H1 (cell line): ENCODE results near the gene CXCL11. TPM values are rescaled to one million over a fixed set of nuclear protein-coding genes. Genes with fewer than 3 reads are reported as not detected.

Experiments used
- CTCF ChIA-PET: fragments of 300-600 bp; sonication (Branson Sonifier 250); formaldehyde crosslinking; loops from one replicate; lab custom pipeline; 2021; ENCODE audit not compliant: partially characterized antibody; lab: Charles Lee
- POLR2A ChIA-PET: fragments of 300-600 bp; sonication (Branson Sonifier 250); formaldehyde crosslinking; loops from one replicate; lab custom pipeline; 2021; ENCODE audit warnings: inconsistent platforms; ENCODE audit not compliant: partially characterized antibody; lab: Charles Lee
- DNase-seq, 2 experiments: peaks; one replicate each; pipeline versions ENCODE4 v3.0.0 to v3.0.0-alpha.2; 2010 to 2022; ENCODE audit warnings: low spot score in 2 of 2, low read depth in 1 of 2, mixed read lengths in 1 of 2
- FAIRE-seq: peaks from 2 replicates; lab custom pipeline; 2011; peaks lifted over from hg19 to GRCh38; lab: Jason Lieb, UNC
- H2AFZ ChIP-seq: 2 replicates; pipeline ENCODE4 v1.8.1; 2012; ENCODE audit warnings: low read length, inconsistent platforms
- H2AK5ac ChIP-seq: 2 replicates; pipeline ENCODE4 v1.6.1; 2013; ENCODE audit warnings: low read depth, low read length
- H2BK120ac ChIP-seq: replicated peaks from 2 replicates; pipeline ENCODE3; 2013; ENCODE audit warnings: low read depth, low read length, inconsistent platforms
- H2BK12ac ChIP-seq: 2 replicates; pipeline ENCODE4 v1.6.1; 2013; ENCODE audit warnings: low read depth, low read length
- H2BK15ac ChIP-seq: 2 replicates; pipeline ENCODE4 v1.6.1; 2013; ENCODE audit warnings: low read length
- H2BK20ac ChIP-seq: 2 replicates; pipeline ENCODE4 v1.6.1; 2013; ENCODE audit warnings: low read length
- H2BK5ac ChIP-seq: 2 replicates; pipeline ENCODE4 v1.6.1; 2013; ENCODE audit warnings: low read depth, low read length
- H3K14ac ChIP-seq: 2 replicates; pipeline ENCODE4 v1.6.1; 2013; ENCODE audit warnings: inconsistent platforms; ENCODE audit not compliant: insufficient read length
- H3K18ac ChIP-seq: 2 replicates; pipeline ENCODE4 v1.6.1; 2013; ENCODE audit warnings: low read length; ENCODE audit errors: extremely low read depth
- H3K23ac ChIP-seq: 2 replicates; pipeline ENCODE4 v1.6.1; 2013; ENCODE audit warnings: inconsistent platforms; ENCODE audit not compliant: insufficient read length
- H3K23me2 ChIP-seq: 2 replicates; pipeline ENCODE4 v1.6.1; 2013; ENCODE audit warnings: low read depth, low read length
- H3K27ac ChIP-seq: 2 replicates; pipeline ENCODE4 v1.6.1; 2011; ENCODE audit warnings: low read depth, low read length, inconsistent platforms
- H3K27me3 ChIP-seq, 4 experiments: replicated peaks in 1 of 4; 1 replicate in 1 of 4; 2 replicates in 3 of 4; pipeline versions ENCODE4 v1.6.1 to v1.8.1; 2011 to 2013; ENCODE audit warnings: low read length in 3 of 4, mild to moderate bottlenecking in 3 of 4, inconsistent platforms in 2 of 4, mixed read lengths in 2 of 4, moderate library complexity in 1 of 4; ENCODE audit not compliant: control insufficient read depth in 3 of 4, insufficient read depth in 3 of 4; ENCODE audit errors: extremely low read depth in 1 of 4
- H3K36me3 ChIP-seq, 4 experiments: 2 replicates each; pipeline versions ENCODE4 v1.6.1 to v1.8.1; 2011 to 2013; ENCODE audit warnings: mild to moderate bottlenecking in 4 of 4, low read length in 3 of 4, moderate library complexity in 2 of 4, control low read depth in 1 of 4, inconsistent platforms in 1 of 4; ENCODE audit not compliant: insufficient read depth in 4 of 4, control insufficient read depth in 2 of 4
- H3K4ac ChIP-seq: replicated peaks from 2 replicates; pipeline ENCODE3; 2013; ENCODE audit warnings: low read length, low read depth, mixed read lengths, inconsistent platforms; ENCODE audit not compliant: insufficient read length
- H3K4me1 ChIP-seq, 4 experiments: replicated peaks in 1 of 4; 1 replicate in 1 of 4; 2 replicates in 3 of 4; pipeline versions ENCODE4 v1.6.1 to v1.8.1; 2011 to 2013; ENCODE audit warnings: low read length in 3 of 4, inconsistent platforms in 2 of 4, mixed read lengths in 1 of 4; ENCODE audit not compliant: insufficient read depth in 4 of 4, control insufficient read depth in 3 of 4
- H3K4me2 ChIP-seq, 2 experiments: 2 replicates each; pipeline versions ENCODE4 v1.6.1 to v1.8.1; 2011 to 2013; ENCODE audit warnings: low read depth in 2 of 2, low read length in 2 of 2, control low read depth in 1 of 2, inconsistent platforms in 1 of 2, mild to moderate bottlenecking in 1 of 2; ENCODE audit not compliant: insufficient read depth in 1 of 2
- H3K4me3 ChIP-seq, 4 experiments: fragments of 200-600, 300-600 bp in 1 of 4; sonication (generic), shearing (Covaris generic), sonication (Bioruptor Twin) in 1 of 4; 2 replicates each; pipeline versions ENCODE4 v1.5.1 to v1.8.1; 2011 to 2016; ENCODE audit warnings: low read length in 4 of 4, low read depth in 3 of 4, control low read depth in 2 of 4, inconsistent platforms in 2 of 4, mild to moderate bottlenecking in 2 of 4, mixed read lengths in 1 of 4, moderate library complexity in 1 of 4; ENCODE audit not compliant: insufficient read depth in 2 of 4; ENCODE audit errors: extremely low read depth in 1 of 4
- H3K56ac ChIP-seq: replicated peaks from 2 replicates; pipeline ENCODE3; 2013; ENCODE audit warnings: low read depth, mild to moderate bottlenecking, mixed read lengths, low read length, inconsistent platforms; ENCODE audit not compliant: insufficient read length
- H3K79me1 ChIP-seq: 2 replicates; pipeline ENCODE4 v1.6.1; 2013; ENCODE audit warnings: low read depth, low read length, control low read depth
- H3K79me2 ChIP-seq, 2 experiments: 2 replicates each; pipeline versions ENCODE4 v1.6.1 to v1.8.1; 2012 to 2013; ENCODE audit warnings: low read length in 2 of 2, mild to moderate bottlenecking in 2 of 2, inconsistent platforms in 1 of 2; ENCODE audit not compliant: insufficient read depth in 2 of 2, control insufficient read depth in 1 of 2
- H3K9ac ChIP-seq, 4 experiments: replicated peaks in 1 of 4; 1 replicate in 1 of 4; 2 replicates in 3 of 4; pipeline versions ENCODE4 v1.6.1 to v1.8.1; 2011 to 2013; ENCODE audit warnings: low read depth in 3 of 4, low read length in 3 of 4, control low read depth in 2 of 4, mild to moderate bottlenecking in 2 of 4, moderate library complexity in 2 of 4, inconsistent platforms in 1 of 4; ENCODE audit errors: extremely low read depth in 1 of 4
- H3K9me3 ChIP-seq, 2 experiments: 2 replicates each; pipeline versions ENCODE4 v1.6.1 to v1.8.1; 2012 to 2013; ENCODE audit warnings: mild to moderate bottlenecking in 2 of 2, moderate library complexity in 2 of 2, control low read depth in 1 of 2, inconsistent platforms in 1 of 2, low read depth in 1 of 2, low read length in 1 of 2, mixed read lengths in 1 of 2; ENCODE audit not compliant: insufficient read depth in 2 of 2
- H4K20me1 ChIP-seq, 2 experiments: replicated peaks in 1 of 2; 2 replicates each; pipeline versions ENCODE3 to v1.8.1; 2011 to 2013; ENCODE audit warnings: inconsistent platforms in 2 of 2, low read length in 2 of 2, mild to moderate bottlenecking in 1 of 2; ENCODE audit not compliant: insufficient read depth in 2 of 2, control insufficient read depth in 1 of 2
- H4K5ac ChIP-seq: 2 replicates; pipeline ENCODE4 v1.6.1; 2013; ENCODE audit warnings: low read length, low read depth, mixed read lengths, inconsistent platforms; ENCODE audit not compliant: insufficient read length
- H4K8ac ChIP-seq: 2 replicates; pipeline ENCODE4 v1.8.0; 2013; ENCODE audit warnings: mild to moderate bottlenecking, moderate library complexity, low read length, inconsistent platforms; ENCODE audit not compliant: insufficient read depth; ENCODE audit errors: extremely low read depth
- H4K91ac ChIP-seq: replicated peaks from 2 replicates; pipeline ENCODE3; 2013; ENCODE audit warnings: low read length, mixed read lengths, inconsistent platforms; ENCODE audit not compliant: insufficient read length
- CEBPB ChIP-seq: IDR thresholded peaks from 2 replicates; pipeline ENCODE4 v1.6.1; 2012; ENCODE audit warnings: low read depth, low read length
- TCF12 ChIP-seq: IDR thresholded peaks from 2 replicates; pipeline ENCODE4 v1.6.1; 2011; ENCODE audit warnings: low read depth, mild to moderate bottlenecking, low read length
- WGBS, 2 experiments: shearing (Covaris generic) in 1 of 2; methylation state at CpG; one replicate each; pipeline versions ENCODE4 v1.1.6 to v1.1.7; 2013 to 2015; ENCODE audit warnings: low lambda C conversion rate in 2 of 2, mixed read lengths in 2 of 2, inconsistent platforms in 1 of 2, low coverage in 1 of 2, missing lambda C conversion rate in 1 of 2; ENCODE audit not compliant: insufficient replicate concordance in 2 of 2, insufficient coverage in 1 of 2, insufficient read length in 1 of 2; ENCODE audit errors: extremely low coverage in 1 of 2, missing lambda C conversion rate in 1 of 2; 5-methylcytosine and 5-hydroxymethylcytosine counted together
- polyA plus RNA-seq, 7 experiments: library from polyadenylated mRNA; depleted of rRNA in 3 of 7; stranded (reverse) in 5 of 7; unstranded in 2 of 7; fragments of >200 nt in 5 of 7; fragments of 200-250 nt in 2 of 7; gene quantifications; 1 replicate in 5 of 7; 2 replicates in 1 of 7; 4 replicates in 1 of 7; pipeline versions ENCODE4 v1.2.1 to v1.2.3, GENCODE V29; 2011 to 2013; ENCODE audit warnings: missing spikeins in 2 of 7, mixed read lengths in 2 of 7
- total RNA-seq: library from RNA; stranded (reverse); fragmentation: NEBNext Ultra II Directional; extraction: Animal tissue kit (Norgen Biotek cat#: 25700); gene quantifications from 2 replicates; pipeline ENCODE4 v1.2.1, GENCODE V29; 2021
- TF ChIP-seq, protein P1 (sequence below): IDR thresholded peaks from 2 replicates; pipeline ENCODE4 v1.6.1; 2012; ENCODE audit warnings: low read length, inconsistent platforms

CXCL11 gene
- total and polyA plus RNA-seq, 2 of the 8 experiments (the other 6 are each of a cell fraction or from before 2014, with no cell fraction given) = 0.18 TPM; not detected in 1

GRCh38 chr4:76053730-76054129, 17.9 kb upstream of the CXCL11 start:
- Histone ChIP-seq H3K36me3 (no peaks in the 10 kb centered on the region), H2BK12ac (no peak overlapping the region), H3K4me2 (no peak overlapping the region), H3K56ac (no peak overlapping the region), H3K9me3 (peaks cover 0 to 6% of the 10 kb centered on the region in 2 experiments; a peak in 1 of 4 replicates), H3K79me2 (no peaks in the 10 kb centered on the region), H3K9ac (no peak overlapping the region), H3K4ac (no peak overlapping the region), H3K14ac (no peak overlapping the region), H2BK20ac (no peak overlapping the region), H4K8ac (no peak overlapping the region), H3K27ac (no peak overlapping the region), H3K27me3 (no peaks in the 10 kb centered on the region), H2BK5ac (no peak overlapping the region), H3K23ac (no peak overlapping the region), H2AK5ac (no peak overlapping the region), H2BK15ac (no peak overlapping the region), H2AFZ (peak overlapping the region; percentile 61; the same call in 1 of the 2 replicates), H2BK120ac (no peak overlapping the region), H3K4me3 (no peak overlapping the region), H4K5ac (no peak overlapping the region), H3K79me1 (no peaks in the 10 kb centered on the region), H3K4me1 (peaks cover 0 to 13% (median 10%) of the 10 kb centered on the region in 4 experiments; a peak in 4 of 7 replicates), H3K18ac (no peak overlapping the region), H4K20me1 (no peaks in the 10 kb centered on the region), H4K91ac (no peak overlapping the region), H3K23me2 (no peaks in the 10 kb centered on the region)
- no peak for FAIRE-seq
- ChIA-PET CTCF (interaction anchor here (0.7 to 4.1 kb wide), 12 partner anchors 9 to 202 kb away, joined by 3 to 25 read pairs (median 6); no protein-coding TSS in a partner anchor), POLR2A (no interaction called here)
- WGBS, 2 experiments = 58% methylated on average over 4 of the region's 4 CpGs; no CpG with 5 or more reads in 1 of the 2 experiments
- peak; percentile 79 for TF ChIP-seq CEBPB
- TF ChIP-seq, protein P1, sequence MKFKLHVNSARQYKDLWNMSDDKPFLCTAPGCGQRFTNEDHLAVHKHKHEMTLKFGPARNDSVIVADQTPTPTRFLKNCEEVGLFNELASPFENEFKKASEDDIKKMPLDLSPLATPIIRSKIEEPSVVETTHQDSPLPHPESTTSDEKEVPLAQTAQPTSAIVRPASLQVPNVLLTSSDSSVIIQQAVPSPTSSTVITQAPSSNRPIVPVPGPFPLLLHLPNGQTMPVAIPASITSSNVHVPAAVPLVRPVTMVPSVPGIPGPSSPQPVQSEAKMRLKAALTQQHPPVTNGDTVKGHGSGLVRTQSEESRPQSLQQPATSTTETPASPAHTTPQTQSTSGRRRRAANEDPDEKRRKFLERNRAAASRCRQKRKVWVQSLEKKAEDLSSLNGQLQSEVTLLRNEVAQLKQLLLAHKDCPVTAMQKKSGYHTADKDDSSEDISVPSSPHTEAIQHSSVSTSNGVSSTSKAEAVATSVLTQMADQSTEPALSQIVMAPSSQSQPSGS = no peak
- no peak for TF ChIP-seq TCF12
- no peak for DNase-seq
